ENCODE measurements around the gene ZNF536. TPM values are rescaled to one million over a fixed set of nuclear protein-coding genes. Genes with fewer than 3 reads are reported as not detected.

The ZNF536 gene
- total and polyA plus RNA-seq, 2 donors (not counting 1 experiment from before 2014, with no cell fraction given) = not detected

GRCh38 chr19:30457484-30457883, 85.3 kb downstream of the ZNF536 start:
- no peak overlapping the region for H3K4me3 Mint-ChIP-seq
- Histone ChIP-seq H3K9me3 (ENCODE audit: control extremely low read depth in 1 of 3, control insufficient read depth in 2 of 3, insufficient read depth in 1 of 3, low read length in 2 of 3) (peaks cover 0 to 32% (median 0%) of the 10 kb centered on the region in 3 donors), H3K9ac (ENCODE audit: low read length) (no peak overlapping the region), H3K27me3 (replicated peaks in 1 of 4; ENCODE audit: control extremely low read depth in 1 of 4, control insufficient read depth in 3 of 4, insufficient read depth in 4 of 4, low read length in 3 of 4) (no peaks in the 10 kb centered on the region), H3K79me2 (ENCODE audit: control insufficient read depth, insufficient read depth, low read length) (no peaks in the 10 kb centered on the region), H3K4me2 (replicated peaks; ENCODE audit: low read depth, low read length, poor library complexity, severe bottlenecking) (no peak overlapping the region), H3K4me1 (ENCODE audit: control insufficient read depth in 2 of 2, insufficient read depth in 2 of 2, low read length in 2 of 2) (no peaks in the 10 kb centered on the region), H3K4me3 (ENCODE audit: control extremely low read depth in 1 of 5, extremely low read depth in 1 of 5, insufficient read depth in 1 of 5, low read depth in 2 of 5, low read length in 4 of 5) (no peak overlapping the region), H3K27ac (ENCODE audit: low read length in 2 of 2) (no peak overlapping the region), H3K36me3 (replicated peaks in 1 of 2; ENCODE audit: control extremely low read depth in 1 of 2, control insufficient read depth in 1 of 2, extremely low read depth in 1 of 2, insufficient read depth in 2 of 2, low read length in 1 of 2) (no peaks in the 10 kb centered on the region), H4K20me1 (ENCODE audit: control insufficient read depth, insufficient read depth, low read length, poor library complexity, severe bottlenecking) (no peaks in the 10 kb centered on the region), H2AFZ (ENCODE audit: insufficient read depth, low read depth, low read length, poor library complexity, severe bottlenecking) (no peak overlapping the region)
- ATAC-seq (ENCODE audit: low read depth) (no peak), DNase-seq (no peak)
- H3K27ac Mint-ChIP-seq = no peak overlapping the region
- intact Hi-C loops (cut with micrococcal nuclease) = no loop called here
- 95% methylated on average over 3 of the region's 4 CpGs for WGBS (ENCODE audit: insufficient coverage)
- ChIA-PET CTCF (no interaction called here), POLR2A (no interaction called here)
- H3K4me1 Mint-ChIP-seq = no peaks in the 10 kb centered on the region
- no peak for TF ChIP-seq EZH2 (IDR thresholded peaks at IDR 0.05; ENCODE audit: borderline replicate concordance, insufficient read depth, low read depth, low read length, poor library complexity, severe bottlenecking)
- TF ChIP-seq, protein P1, sequence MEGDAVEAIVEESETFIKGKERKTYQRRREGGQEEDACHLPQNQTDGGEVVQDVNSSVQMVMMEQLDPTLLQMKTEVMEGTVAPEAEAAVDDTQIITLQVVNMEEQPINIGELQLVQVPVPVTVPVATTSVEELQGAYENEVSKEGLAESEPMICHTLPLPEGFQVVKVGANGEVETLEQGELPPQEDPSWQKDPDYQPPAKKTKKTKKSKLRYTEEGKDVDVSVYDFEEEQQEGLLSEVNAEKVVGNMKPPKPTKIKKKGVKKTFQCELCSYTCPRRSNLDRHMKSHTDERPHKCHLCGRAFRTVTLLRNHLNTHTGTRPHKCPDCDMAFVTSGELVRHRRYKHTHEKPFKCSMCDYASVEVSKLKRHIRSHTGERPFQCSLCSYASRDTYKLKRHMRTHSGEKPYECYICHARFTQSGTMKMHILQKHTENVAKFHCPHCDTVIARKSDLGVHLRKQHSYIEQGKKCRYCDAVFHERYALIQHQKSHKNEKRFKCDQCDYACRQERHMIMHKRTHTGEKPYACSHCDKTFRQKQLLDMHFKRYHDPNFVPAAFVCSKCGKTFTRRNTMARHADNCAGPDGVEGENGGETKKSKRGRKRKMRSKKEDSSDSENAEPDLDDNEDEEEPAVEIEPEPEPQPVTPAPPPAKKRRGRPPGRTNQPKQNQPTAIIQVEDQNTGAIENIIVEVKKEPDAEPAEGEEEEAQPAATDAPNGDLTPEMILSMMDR (IDR thresholded peaks at IDR 0.05) = no peak
- H3K27me3 Mint-ChIP-seq = no peaks in the 10 kb centered on the region
- peaks cover 3% of the 10 kb centered on the region for H3K9me3 Mint-ChIP-seq (ENCODE audit: insufficient read depth)

- H3K9me3 Mint-ChIP-seq (ENCODE audit: insufficient read depth) = peaks cover 3% of the 10 kb centered on the region
- H3K4me3 Mint-ChIP-seq = no peak overlapping the region
- ChIA-PET POLR2A (no interaction called here), CTCF (no interaction called here)
- ATAC-seq (ENCODE audit: low read depth) = no peak
- Histone ChIP-seq H3K27ac (ENCODE audit: low read length in 2 of 2) (no peak overlapping the region), H4K20me1 (ENCODE audit: control insufficient read depth, insufficient read depth, low read length, poor library complexity, severe bottlenecking) (no peaks in the 10 kb centered on the region), H3K27me3 (replicated peaks in 1 of 4; ENCODE audit: control extremely low read depth in 1 of 4, control insufficient read depth in 3 of 4, insufficient read depth in 4 of 4, low read length in 3 of 4) (no peaks in the 10 kb centered on the region), H3K4me2 (replicated peaks; ENCODE audit: low read depth, low read length, poor library complexity, severe bottlenecking) (no peak overlapping the region), H3K9me3 (ENCODE audit: control extremely low read depth in 1 of 3, control insufficient read depth in 2 of 3, insufficient read depth in 1 of 3, low read length in 2 of 3) (peaks cover 0 to 41% (median 0%) of the 10 kb centered on the region in 3 donors), H3K36me3 (replicated peaks in 1 of 2; ENCODE audit: control extremely low read depth in 1 of 2, control insufficient read depth in 1 of 2, extremely low read depth in 1 of 2, insufficient read depth in 2 of 2, low read length in 1 of 2) (no peaks in the 10 kb centered on the region), H3K79me2 (ENCODE audit: control insufficient read depth, insufficient read depth, low read length) (no peaks in the 10 kb centered on the region), H3K4me1 (ENCODE audit: control insufficient read depth in 2 of 2, insufficient read depth in 2 of 2, low read length in 2 of 2) (no peaks in the 10 kb centered on the region), H3K9ac (ENCODE audit: low read length) (no peak overlapping the region), H3K4me3 (ENCODE audit: control extremely low read depth in 1 of 5, extremely low read depth in 1 of 5, insufficient read depth in 1 of 5, low read depth in 2 of 5, low read length in 4 of 5) (no peak overlapping the region), H2AFZ (ENCODE audit: insufficient read depth, low read depth, low read length, poor library complexity, severe bottlenecking) (no peak overlapping the region)
- intact Hi-C loops (cut with micrococcal nuclease) = no loop called here
- H3K27me3 Mint-ChIP-seq = no peaks in the 10 kb centered on the region
- WGBS (ENCODE audit: insufficient coverage) = 92% methylated on average over 2 of the region's 2 CpGs
- no peak for TF ChIP-seq EZH2 (IDR thresholded peaks at IDR 0.05; ENCODE audit: borderline replicate concordance, insufficient read depth, low read depth, low read length, poor library complexity, severe bottlenecking)
- TF ChIP-seq, protein P1 (IDR thresholded peaks at IDR 0.05) = no peak
- H3K27ac Mint-ChIP-seq = no peak overlapping the region
- no peaks in the 10 kb centered on the region for H3K4me1 Mint-ChIP-seq
- DNase-seq = no peak
Measured at GRCh38 chr19:30459859-30460258, 87.7 kb downstream of the ZNF536 start.

Data from B cell (primary cell).